B cell (primary cell): ENCODE data around the gene AFF3. TPM values are rescaled to one million over a fixed set of nuclear protein-coding genes. Genes with fewer than 3 reads are reported as not detected.
A peak's percentile ranks its signal among the peaks of the same experiment; 100 is the strongest.

Experiments used
- ATAC-seq: fragments of 200-7000 bp; cut with Tn5 transposase; one replicate; pipeline ENCODE4 v1.10.0; 2021; ENCODE audit warnings: low read depth, mild to moderate bottlenecking, moderate number of reproducible peaks, moderate library complexity
- CTCF ChIA-PET: fragments of 350-600 bp; sonication (Branson Sonifier 250); formaldehyde crosslinking; loops from one replicate; lab custom pipeline; 2021; ENCODE audit warnings: antibody characterized with exemption, inconsistent platforms; lab: Charles Lee
- POLR2A ChIA-PET: fragments of 350-600 bp; sonication (Branson Sonifier 250); formaldehyde crosslinking; loops from one replicate; lab custom pipeline; 2021; ENCODE audit warnings: antibody characterized with exemption; lab: Charles Lee
- DNase-seq: peaks from one replicate; pipeline ENCODE4 v3.0.0; 2013
- H2AFZ ChIP-seq: 2 replicates; pipeline ENCODE4 v1.6.1; 2012; ENCODE audit warnings: mild to moderate bottlenecking, low read depth, low read length; ENCODE audit not compliant: insufficient read depth, poor library complexity, severe bottlenecking
- H3K27ac ChIP-seq, 2 donors: 1 replicate in 1 of 2; 2 replicates in 1 of 2; pipeline ENCODE4 v1.5.1; 2012 to 2013; ENCODE audit warnings: low read length in 2 of 2, mild to moderate bottlenecking in 2 of 2, moderate library complexity in 1 of 2
- H3K27me3 ChIP-seq, 4 experiments: fragments of 200-600 bp in 1 of 4; sonication (generic) in 1 of 4; replicated peaks in 1 of 4; 1 replicate in 2 of 4; 2 replicates in 2 of 4; pipeline versions ENCODE4 v1.6.1 to v1.7.0; 2013 to 2016; ENCODE audit warnings: low read length in 3 of 4, mild to moderate bottlenecking in 2 of 4, mixed read lengths in 1 of 4, moderate library complexity in 1 of 4; ENCODE audit not compliant: insufficient read depth in 4 of 4, control insufficient read depth in 3 of 4; ENCODE audit errors: control extremely low read depth in 1 of 4
- H3K36me3 ChIP-seq, 2 experiments: replicated peaks in 1 of 2; 1 replicate in 1 of 2; 2 replicates in 1 of 2; pipeline versions ENCODE4 v1.6.1 to v1.7.1; 2013; ENCODE audit warnings: low read length in 1 of 2; ENCODE audit not compliant: insufficient read depth in 2 of 2, control insufficient read depth in 1 of 2; ENCODE audit errors: control extremely low read depth in 1 of 2, extremely low read depth in 1 of 2
- H3K4me1 ChIP-seq, 2 donors: fragments of 200-600 bp in 1 of 2; sonication (generic) in 1 of 2; 1 replicate in 1 of 2; 2 replicates in 1 of 2; pipeline versions ENCODE4 v1.5.1 to v1.6.1; 2013 to 2017; ENCODE audit warnings: low read length in 2 of 2; ENCODE audit not compliant: control insufficient read depth in 2 of 2, insufficient read depth in 2 of 2
- H3K4me2 ChIP-seq: replicated peaks from 2 replicates; pipeline ENCODE3; 2012; ENCODE audit warnings: mild to moderate bottlenecking, low read depth, low read length; ENCODE audit not compliant: poor library complexity, severe bottlenecking
- H3K4me3 ChIP-seq, 5 experiments: fragments of 200-600 bp in 1 of 5; sonication (generic) in 1 of 5; 1 replicate in 3 of 5; 2 replicates in 2 of 5; pipeline versions ENCODE4 v1.5.1 to v1.7.0; 2011 to 2016; ENCODE audit warnings: low read length in 4 of 5, mild to moderate bottlenecking in 4 of 5, low read depth in 2 of 5, control low read depth in 1 of 5, moderate library complexity in 1 of 5; ENCODE audit not compliant: insufficient read depth in 1 of 5; ENCODE audit errors: control extremely low read depth in 1 of 5, extremely low read depth in 1 of 5
- H3K79me2 ChIP-seq: fragments of 200-600 bp; sonication (generic); one replicate; pipeline ENCODE4 v1.6.0; 2016; ENCODE audit warnings: low read length; ENCODE audit not compliant: control insufficient read depth, insufficient read depth
- H3K9ac ChIP-seq: fragments of 200-600 bp; sonication (generic); 2 replicates; pipeline ENCODE4 v1.6.1; 2017; ENCODE audit warnings: mild to moderate bottlenecking, low read length, moderate library complexity
- H3K9me3 ChIP-seq, 3 donors: one replicate each; pipeline versions ENCODE4 v1.6.1 to v1.7.1; 2013; ENCODE audit warnings: low read length in 2 of 3; ENCODE audit not compliant: control insufficient read depth in 2 of 3, insufficient read depth in 1 of 3; ENCODE audit errors: control extremely low read depth in 1 of 3
- H4K20me1 ChIP-seq: 2 replicates; pipeline ENCODE4 v1.6.0; 2012; ENCODE audit warnings: mild to moderate bottlenecking, low read length; ENCODE audit not compliant: insufficient read depth, control insufficient read depth, poor library complexity, severe bottlenecking
- H3K27ac Mint-ChIP-seq: one replicate; pipeline ENCODE4 v1.8.0; 2021; ENCODE audit warnings: mixed read lengths
- H3K27me3 Mint-ChIP-seq: one replicate; pipeline ENCODE4 v1.8.0; 2021; ENCODE audit warnings: mixed read lengths
- H3K4me1 Mint-ChIP-seq: one replicate; pipeline ENCODE4 v1.8.0; 2021; ENCODE audit warnings: mixed read lengths
- H3K4me3 Mint-ChIP-seq: one replicate; pipeline ENCODE4 v1.8.0; 2021; ENCODE audit warnings: mixed read lengths
- H3K9me3 Mint-ChIP-seq: one replicate; pipeline ENCODE4 v1.8.0; 2022; ENCODE audit warnings: mixed read lengths; ENCODE audit not compliant: insufficient read depth
- EZH2 ChIP-seq: IDR thresholded peaks from 2 replicates; pipeline ENCODE4 v1.6.1; 2012; ENCODE audit warnings: borderline replicate concordance, low read depth, mild to moderate bottlenecking, moderate library complexity, low read length; ENCODE audit not compliant: insufficient read depth, poor library complexity, severe bottlenecking
- WGBS: methylation state at CpG from one replicate; pipeline ENCODE4 v1.1.5; 2013; ENCODE audit warnings: missing lambda C conversion rate; ENCODE audit not compliant: insufficient coverage; 5-methylcytosine and 5-hydroxymethylcytosine counted together
- intact Hi-C: fragments of 100-400 bp; cut with micrococcal nuclease; formaldehyde crosslinking; loops from one replicate; pipeline ENCODE4 v1.10.0; 2022
- polyA plus RNA-seq: library from polyadenylated mRNA; depleted of rRNA; stranded (reverse); fragments of >200 nt; gene quantifications from 2 replicates; pipeline ENCODE4 v1.2.3, GENCODE V29; 2012
- total RNA-seq, 2 donors: library from RNA; stranded (reverse); fragments of 120-200 nt in 1 of 2; gene quantifications; 1 replicate in 1 of 2; 2 replicates in 1 of 2; pipeline versions ENCODE4 v1.2.3 to v1.2.4, GENCODE V29; 2013 to 2022
- TF ChIP-seq, protein P1 (sequence below): fragments of 200-600 bp; IDR thresholded peaks from one replicate; pipeline ENCODE4 v1.8.0; 2022; ENCODE audit warnings: antibody characterized with exemption, mild to moderate bottlenecking

AFF3 gene
- total and polyA plus RNA-seq, 2 donors (not counting 1 experiment from before 2014, with no cell fraction given): 117 to 830 TPM

DNA sequence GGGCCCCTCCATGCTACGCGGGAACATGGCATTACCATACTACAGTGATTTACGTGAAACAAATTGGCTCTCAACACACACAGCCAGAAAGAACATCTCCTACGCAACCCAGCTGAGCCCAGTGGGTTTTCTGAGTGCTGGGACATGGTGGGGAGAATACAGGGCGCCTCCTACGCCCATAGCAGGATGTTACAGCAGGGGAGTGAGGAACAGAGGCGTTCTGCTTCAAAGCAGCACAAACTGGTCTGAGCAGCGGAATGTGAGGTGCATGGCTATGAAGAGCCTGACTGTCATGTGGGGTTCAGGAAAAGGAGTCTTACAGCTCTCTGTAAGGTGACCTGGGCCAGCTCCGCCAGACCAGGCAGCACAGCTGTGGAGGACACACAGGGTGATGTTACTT lies 543.9 kb downstream of the AFF3 start:
- TF ChIP-seq, protein P1, sequence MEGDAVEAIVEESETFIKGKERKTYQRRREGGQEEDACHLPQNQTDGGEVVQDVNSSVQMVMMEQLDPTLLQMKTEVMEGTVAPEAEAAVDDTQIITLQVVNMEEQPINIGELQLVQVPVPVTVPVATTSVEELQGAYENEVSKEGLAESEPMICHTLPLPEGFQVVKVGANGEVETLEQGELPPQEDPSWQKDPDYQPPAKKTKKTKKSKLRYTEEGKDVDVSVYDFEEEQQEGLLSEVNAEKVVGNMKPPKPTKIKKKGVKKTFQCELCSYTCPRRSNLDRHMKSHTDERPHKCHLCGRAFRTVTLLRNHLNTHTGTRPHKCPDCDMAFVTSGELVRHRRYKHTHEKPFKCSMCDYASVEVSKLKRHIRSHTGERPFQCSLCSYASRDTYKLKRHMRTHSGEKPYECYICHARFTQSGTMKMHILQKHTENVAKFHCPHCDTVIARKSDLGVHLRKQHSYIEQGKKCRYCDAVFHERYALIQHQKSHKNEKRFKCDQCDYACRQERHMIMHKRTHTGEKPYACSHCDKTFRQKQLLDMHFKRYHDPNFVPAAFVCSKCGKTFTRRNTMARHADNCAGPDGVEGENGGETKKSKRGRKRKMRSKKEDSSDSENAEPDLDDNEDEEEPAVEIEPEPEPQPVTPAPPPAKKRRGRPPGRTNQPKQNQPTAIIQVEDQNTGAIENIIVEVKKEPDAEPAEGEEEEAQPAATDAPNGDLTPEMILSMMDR: no peak
- TF ChIP-seq EZH2: no peak
- H3K9me3 Mint-ChIP-seq: no peaks in the 10 kb centered on the region
- intact Hi-C loops: no loop called here
- peak overlapping the region; percentile 37 for H3K27ac Mint-ChIP-seq
- 100% methylated on average over 6 of the region's 9 CpGs for WGBS
- Histone ChIP-seq H2AFZ (no peak overlapping the region), H3K4me1 (no peaks in the 10 kb centered on the region), H3K9ac (no peak overlapping the region), H3K36me3 (peaks cover 5 to 85% of the 10 kb centered on the region in 2 experiments), H3K27me3 (no peaks in the 10 kb centered on the region), H3K4me2 (no peak overlapping the region), H4K20me1 (peaks cover 56% of the 10 kb centered on the region), H3K4me3 (no peak overlapping the region), H3K9me3 (no peaks in the 10 kb centered on the region), H3K79me2 (peaks cover 9% of the 10 kb centered on the region), H3K27ac (no peak overlapping the region)
- DNase-seq (no peak), ATAC-seq (no peak)
- no peaks in the 10 kb centered on the region for H3K27me3 Mint-ChIP-seq
- ChIA-PET POLR2A (no interaction called here), CTCF (no interaction called here)
- peaks cover under 1% of the 10 kb centered on the region for H3K4me1 Mint-ChIP-seq
- no peak overlapping the region for H3K4me3 Mint-ChIP-seq

GRCh38 chr2:99597616-99598015 lies 544.8 kb downstream of the AFF3 start:
- TF ChIP-seq EZH2: no peak
- TF ChIP-seq, protein P1: no peak
- Histone ChIP-seq H3K4me1 (no peaks in the 10 kb centered on the region), H3K79me2 (peaks cover 15% of the 10 kb centered on the region), H3K9me3 (no peaks in the 10 kb centered on the region), H3K27ac (no peak overlapping the region), H3K36me3 (peaks cover 2 to 89% of the 10 kb centered on the region in 2 experiments), H2AFZ (no peak overlapping the region), H3K9ac (no peak overlapping the region), H4K20me1 (peaks cover 47% of the 10 kb centered on the region), H3K4me3 (no peak overlapping the region), H3K27me3 (no peaks in the 10 kb centered on the region), H3K4me2 (no peak overlapping the region)
- Mint-ChIP-seq H3K9me3 (no peaks in the 10 kb centered on the region), H3K27me3 (no peaks in the 10 kb centered on the region), H3K27ac (no peak overlapping the region), H3K4me3 (no peak overlapping the region), H3K4me1 (no peaks in the 10 kb centered on the region)
- ATAC-seq (no peak), DNase-seq (no peak)
- WGBS: 100% methylated on average over 9 of the region's 9 CpGs
- ChIA-PET CTCF (no interaction called here), POLR2A (no interaction called here)
- intact Hi-C loops: no loop called here
